Immature natural killer cell (primary cell): ENCODE measurements around the gene SPART. TPM values are rescaled to one million over a fixed set of nuclear protein-coding genes. Genes with fewer than 3 reads are reported as not detected.

Experiments used
- DNase-seq, 3 donors: peaks; one replicate each; pipeline ENCODE4 v3.0.0; 2022; ENCODE audit warnings: mixed read lengths in 1 of 3
- H3K27ac Mint-ChIP-seq, 6 donors: one replicate each; pipeline ENCODE4 v1.8.0; 2020; ENCODE audit warnings: mixed read lengths in 6 of 6, mild to moderate bottlenecking in 5 of 6, inconsistent platforms in 4 of 6, moderate library complexity in 3 of 6
- H3K27me3 Mint-ChIP-seq, 3 donors: one replicate each; pipeline ENCODE4 v1.8.0; 2020 to 2021; ENCODE audit warnings: low read depth in 3 of 3, mild to moderate bottlenecking in 3 of 3, mixed read lengths in 3 of 3, moderate library complexity in 3 of 3, inconsistent platforms in 1 of 3
- H3K36me3 Mint-ChIP-seq, 3 donors: one replicate each; pipeline ENCODE4 v1.8.0; 2020; ENCODE audit warnings: mixed read lengths in 3 of 3, inconsistent platforms in 2 of 3, mild to moderate bottlenecking in 2 of 3
- H3K4me1 Mint-ChIP-seq, 2 donors: one replicate each; pipeline ENCODE4 v1.8.0; 2020; ENCODE audit warnings: inconsistent platforms in 2 of 2, mild to moderate bottlenecking in 2 of 2, mixed read lengths in 2 of 2, moderate library complexity in 1 of 2
- H3K4me3 Mint-ChIP-seq, 5 donors: one replicate each; pipeline ENCODE4 v1.8.0; 2020; ENCODE audit warnings: mild to moderate bottlenecking in 5 of 5, mixed read lengths in 5 of 5, inconsistent platforms in 3 of 5, moderate library complexity in 3 of 5
- H3K9me3 Mint-ChIP-seq, 6 donors: one replicate each; pipeline ENCODE4 v1.8.0; 2020; ENCODE audit warnings: mild to moderate bottlenecking in 6 of 6, mixed read lengths in 6 of 6, inconsistent platforms in 4 of 6, moderate library complexity in 3 of 6
- polyA plus RNA-seq, 3 donors: library from polyadenylated mRNA; unstranded; fragments of 300-500 nt; fragmentation: Illumina TruSeq; gene quantifications; one replicate each; pipeline ENCODE4 v1.2.3, GENCODE V29; 2021

Gene SPART, protein sequence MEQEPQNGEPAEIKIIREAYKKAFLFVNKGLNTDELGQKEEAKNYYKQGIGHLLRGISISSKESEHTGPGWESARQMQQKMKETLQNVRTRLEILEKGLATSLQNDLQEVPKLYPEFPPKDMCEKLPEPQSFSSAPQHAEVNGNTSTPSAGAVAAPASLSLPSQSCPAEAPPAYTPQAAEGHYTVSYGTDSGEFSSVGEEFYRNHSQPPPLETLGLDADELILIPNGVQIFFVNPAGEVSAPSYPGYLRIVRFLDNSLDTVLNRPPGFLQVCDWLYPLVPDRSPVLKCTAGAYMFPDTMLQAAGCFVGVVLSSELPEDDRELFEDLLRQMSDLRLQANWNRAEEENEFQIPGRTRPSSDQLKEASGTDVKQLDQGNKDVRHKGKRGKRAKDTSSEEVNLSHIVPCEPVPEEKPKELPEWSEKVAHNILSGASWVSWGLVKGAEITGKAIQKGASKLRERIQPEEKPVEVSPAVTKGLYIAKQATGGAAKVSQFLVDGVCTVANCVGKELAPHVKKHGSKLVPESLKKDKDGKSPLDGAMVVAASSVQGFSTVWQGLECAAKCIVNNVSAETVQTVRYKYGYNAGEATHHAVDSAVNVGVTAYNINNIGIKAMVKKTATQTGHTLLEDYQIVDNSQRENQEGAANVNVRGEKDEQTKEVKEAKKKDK
- 10 to 100 TPM; 18.4 to 55.4 (median 48.7) TPM for polyA plus RNA-seq

DNA sequence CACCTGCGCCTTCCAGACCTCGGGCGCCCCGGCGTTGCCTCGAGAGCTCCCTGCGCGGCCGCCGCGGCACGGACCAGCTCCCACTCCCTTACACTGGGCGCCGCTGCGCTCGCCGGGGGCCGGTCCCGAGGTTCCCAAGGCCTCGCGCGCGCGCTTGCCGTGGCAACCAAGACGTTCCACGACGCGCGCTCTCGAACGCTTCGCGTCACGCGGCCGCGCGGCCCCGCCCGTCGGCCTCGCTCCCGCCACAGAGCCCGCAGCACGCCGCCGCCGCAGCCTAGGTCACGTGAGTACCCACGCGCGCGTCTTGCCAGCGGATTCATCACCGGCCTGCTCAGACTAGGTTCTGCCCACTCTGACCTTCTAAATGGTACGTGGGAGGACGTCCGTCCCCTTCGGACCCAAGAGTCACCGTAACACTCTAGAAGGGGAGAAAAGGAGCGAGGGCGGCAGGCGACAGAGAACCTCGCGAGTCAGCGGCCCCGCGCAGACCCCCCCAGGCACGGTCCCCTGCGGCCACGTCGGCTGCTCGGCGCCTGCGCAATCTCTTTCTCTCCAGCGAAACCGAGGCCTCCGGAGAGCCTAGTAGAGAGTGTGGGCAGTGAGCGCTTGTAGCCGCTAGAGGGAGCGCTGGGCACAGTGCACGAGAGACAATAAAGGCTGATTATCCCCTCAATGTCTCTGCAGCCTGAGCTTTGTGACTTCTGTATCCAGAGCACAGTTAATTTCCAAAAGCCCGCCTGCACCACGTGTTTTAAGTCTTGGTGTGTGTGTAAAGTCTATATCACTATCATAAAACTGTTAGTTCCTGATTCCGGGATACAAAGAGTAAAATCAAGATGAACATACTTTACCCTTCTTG, at the start of gene SPART:
TSS of gene SPART (minus strand) at position 173 of the 862 bp plus-strand sequence. CDS start 10,564 bp downstream, outside the sequence.
- H3K4me3 Mint-ChIP-seq = peak within 1 kb of the TSS; percentile 93 to 99 (median 98)

DNA sequence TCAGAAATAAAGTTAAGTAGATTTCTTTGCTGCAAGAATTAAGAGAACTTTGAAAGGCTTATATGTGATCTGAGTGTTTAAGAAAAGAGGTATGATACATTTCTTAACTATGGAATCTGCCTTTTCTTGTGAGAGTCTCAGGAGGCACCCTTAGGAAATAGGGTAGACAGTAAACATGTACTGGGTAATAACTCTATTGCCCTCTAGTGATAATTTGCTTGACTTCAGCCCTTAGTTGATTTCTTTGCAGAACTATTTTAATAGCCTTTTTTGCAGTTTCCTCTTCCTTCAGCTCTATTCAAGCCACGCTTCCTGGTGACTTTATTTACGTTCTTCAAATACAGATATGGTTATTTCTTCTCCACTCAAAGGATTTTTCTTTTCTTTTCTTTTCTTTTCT, 49.1 kb upstream of the SPART start:
- no peak for DNase-seq
- peaks cover 0 to 5% (median 3%) of the 10 kb centered on the region in 3 donors for H3K27me3 Mint-ChIP-seq
- no peaks in the 10 kb centered on the region for H3K4me1 Mint-ChIP-seq
- H3K9me3 Mint-ChIP-seq = no peaks in the 10 kb centered on the region
- H3K27ac Mint-ChIP-seq = no peak overlapping the region
- no peaks in the 10 kb centered on the region for H3K36me3 Mint-ChIP-seq
- H3K4me3 Mint-ChIP-seq = no peak overlapping the region

More for the DNA sequence above, at the start of gene SPART:
- peak; percentile 94 for DNase-seq
- Mint-ChIP-seq H3K4me1 (peaks cover 24 to 39% of the 10 kb centered on the region in 2 donors), H3K27me3 (peaks cover 16 to 18% (median 18%) of the 10 kb centered on the region in 3 donors), H3K9me3 (no peaks in the 10 kb centered on the region), H3K36me3 (no peaks in the 10 kb centered on the region), H3K27ac (peak within 1 kb of the TSS; percentile 98 to 100 (median 98))

DNA sequence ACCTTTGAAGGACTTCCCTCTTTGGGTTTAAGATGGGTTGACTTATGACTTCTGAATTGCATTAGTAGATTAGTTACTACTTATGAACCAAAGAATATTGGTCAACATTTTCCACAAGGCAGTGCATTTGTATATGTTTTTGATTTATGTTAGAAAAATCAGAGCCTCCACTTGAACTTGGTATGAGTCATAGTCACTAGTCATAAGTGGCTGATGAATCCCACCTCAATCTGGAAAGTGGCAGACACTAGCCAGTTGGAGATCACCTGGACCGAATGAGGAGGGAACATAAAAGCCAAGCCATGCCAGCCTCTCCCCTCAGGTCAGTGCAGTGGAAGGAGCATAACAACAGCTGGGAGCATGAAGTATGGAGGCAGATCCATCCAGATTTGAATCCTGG, 39.3 kb upstream of the SPART start:
- no peaks in the 10 kb centered on the region for H3K36me3 Mint-ChIP-seq
- H3K27ac Mint-ChIP-seq = no peak overlapping the region
- no peaks in the 10 kb centered on the region for H3K4me1 Mint-ChIP-seq
- H3K27me3 Mint-ChIP-seq = peaks cover 2 to 8% (median 2%) of the 10 kb centered on the region in 3 donors
- no peak for DNase-seq
- no peak overlapping the region for H3K4me3 Mint-ChIP-seq
- no peaks in the 10 kb centered on the region for H3K9me3 Mint-ChIP-seq

DNA sequence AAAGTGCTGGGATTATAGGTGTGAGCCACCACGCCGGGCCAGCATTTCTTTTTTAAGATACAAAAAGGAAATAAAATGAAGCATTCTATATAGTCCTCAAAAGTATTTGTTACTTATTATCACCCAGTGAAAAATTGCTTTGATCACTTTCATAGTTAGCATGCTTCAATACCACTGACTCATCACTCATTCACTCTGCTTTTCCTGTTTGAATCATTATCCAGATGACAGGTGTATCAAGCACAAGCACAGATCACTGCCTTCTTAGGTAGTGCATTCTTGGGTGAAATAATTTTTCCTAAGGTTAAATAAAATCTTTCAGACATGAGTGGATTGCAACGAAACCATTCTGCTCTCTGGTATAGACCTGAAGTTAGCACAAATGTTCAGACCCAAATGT, 35.8 kb upstream of the SPART start:
- DNase-seq = no peak
- Mint-ChIP-seq H3K4me1 (no peaks in the 10 kb centered on the region), H3K4me3 (no peak overlapping the region)

DNA sequence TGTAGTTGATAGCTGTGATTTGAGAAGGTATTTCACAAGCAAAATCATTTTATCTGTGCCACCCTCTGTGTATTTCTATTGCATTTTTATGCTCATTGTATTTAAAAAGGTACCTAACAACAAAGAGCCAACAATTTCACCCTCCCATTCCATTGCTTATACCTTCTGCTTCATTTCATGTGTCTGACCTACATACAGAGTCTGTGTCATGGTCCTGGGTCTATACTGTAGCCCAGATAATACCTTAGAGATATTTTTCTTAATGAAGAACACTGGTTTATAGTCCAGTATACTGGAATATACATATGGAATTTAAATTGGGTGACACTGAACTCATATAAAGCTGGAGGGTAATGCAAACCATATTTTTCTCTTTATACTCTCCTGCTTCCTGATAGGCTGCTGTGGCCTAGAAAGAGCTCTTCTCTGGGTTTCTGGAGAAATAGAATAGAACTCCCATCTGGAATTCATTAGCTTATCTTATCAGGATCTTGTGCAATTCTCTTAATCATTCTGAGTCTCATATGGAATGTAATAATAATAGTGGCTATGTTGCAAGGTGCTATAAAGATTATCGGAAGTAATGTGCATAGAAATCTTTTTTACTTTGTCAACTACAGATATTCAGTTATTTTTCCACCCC, 31.8 kb upstream of the SPART start:
- no peak overlapping the region for H3K27ac Mint-ChIP-seq
- H3K4me1 Mint-ChIP-seq = no peaks in the 10 kb centered on the region
- H3K4me3 Mint-ChIP-seq = no peak overlapping the region
- H3K9me3 Mint-ChIP-seq = no peaks in the 10 kb centered on the region
- peaks cover 0 to 7% (median 0%) of the 10 kb centered on the region in 3 donors for H3K27me3 Mint-ChIP-seq
- DNase-seq = no peak
- H3K36me3 Mint-ChIP-seq = no peaks in the 10 kb centered on the region

More for the DNA sequence above, 35.8 kb upstream of the SPART start:
- H3K27me3 Mint-ChIP-seq = peaks cover 2 to 6% (median 2%) of the 10 kb centered on the region in 3 donors
- H3K36me3 Mint-ChIP-seq = no peaks in the 10 kb centered on the region
- no peaks in the 10 kb centered on the region for H3K9me3 Mint-ChIP-seq
- H3K27ac Mint-ChIP-seq = no peak overlapping the region

DNA sequence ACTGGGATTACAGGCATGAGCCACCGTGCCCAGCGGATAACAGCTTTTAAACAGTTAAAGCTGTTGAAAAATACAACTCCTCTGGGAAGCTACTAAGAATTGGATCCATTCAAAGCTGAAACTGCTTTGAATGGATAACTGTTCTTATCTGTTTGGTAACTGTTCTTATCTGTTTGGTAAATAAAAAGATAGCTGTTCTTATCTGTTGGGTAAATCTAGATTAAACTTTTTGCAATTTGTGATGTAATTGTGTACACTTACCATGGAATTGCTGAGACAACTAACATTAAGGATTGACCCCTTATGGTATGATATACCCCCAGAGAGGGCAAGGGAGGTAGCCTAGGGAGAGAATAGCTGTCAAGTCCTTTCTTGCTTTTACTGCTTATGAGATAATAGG, 27.9 kb upstream of the SPART start:
- peaks cover 0 to 1% (median 0%) of the 10 kb centered on the region in 6 donors for H3K9me3 Mint-ChIP-seq

DNA sequence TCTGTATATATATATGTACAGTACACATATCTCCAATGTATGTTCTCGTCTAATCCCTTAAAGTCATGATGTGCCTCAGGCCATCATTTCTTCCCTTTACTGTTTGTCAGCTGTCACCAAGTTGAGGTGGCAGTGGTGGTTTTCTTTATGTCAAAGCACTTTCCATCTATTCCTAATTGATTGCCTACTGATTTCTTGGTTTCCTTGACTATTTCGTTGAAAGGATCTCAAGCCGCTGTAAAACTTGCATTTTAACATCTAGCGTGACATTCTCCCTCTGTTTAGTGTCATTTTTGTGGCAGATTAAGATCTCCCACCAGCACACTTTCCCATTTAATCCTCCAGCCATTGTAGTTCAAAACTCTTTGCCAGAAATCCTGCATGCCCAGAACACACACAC, 25.0 kb upstream of the SPART start:
- Mint-ChIP-seq H3K9me3 (peaks cover 0 to 1% (median 0%) of the 10 kb centered on the region in 6 donors), H3K27me3 (peaks cover 0 to 7% (median 0%) of the 10 kb centered on the region in 3 donors), H3K4me1 (no peaks in the 10 kb centered on the region), H3K36me3 (no peaks in the 10 kb centered on the region), H3K4me3 (no peak overlapping the region), H3K27ac (no peak overlapping the region)
- no peak for DNase-seq

More for the DNA sequence above, 27.9 kb upstream of the SPART start:
- no peaks in the 10 kb centered on the region for H3K36me3 Mint-ChIP-seq
- H3K27me3 Mint-ChIP-seq = peaks cover 0 to 7% (median 0%) of the 10 kb centered on the region in 3 donors
- no peaks in the 10 kb centered on the region for H3K4me1 Mint-ChIP-seq
- no peak overlapping the region for H3K4me3 Mint-ChIP-seq
- DNase-seq = no peak
- H3K27ac Mint-ChIP-seq = no peak overlapping the region

DNA sequence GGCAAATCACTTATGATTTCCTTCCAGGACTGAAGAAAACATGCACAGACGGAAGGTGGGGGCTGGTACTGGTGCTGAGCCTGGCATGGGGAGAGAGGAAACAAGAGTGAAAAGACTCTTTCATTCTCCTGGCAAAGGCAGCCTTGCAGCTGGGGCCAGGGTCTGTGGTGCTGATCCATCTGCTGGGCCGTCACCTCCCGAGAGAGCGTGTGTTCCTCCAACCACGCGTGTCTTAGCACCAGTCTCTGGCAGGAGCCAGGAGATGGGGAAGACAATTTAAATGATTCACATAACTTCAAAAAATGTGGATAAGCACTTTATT, 23.9 kb upstream of the SPART start:
- H3K4me1 Mint-ChIP-seq = no peaks in the 10 kb centered on the region
- H3K27me3 Mint-ChIP-seq = peaks cover 0 to 5% (median 1%) of the 10 kb centered on the region in 3 donors
- no peak overlapping the region for H3K4me3 Mint-ChIP-seq
- peaks cover 0 to 1% (median 0%) of the 10 kb centered on the region in 6 donors for H3K9me3 Mint-ChIP-seq
- no peak overlapping the region for H3K27ac Mint-ChIP-seq
- DNase-seq = no peak
- H3K36me3 Mint-ChIP-seq = no peaks in the 10 kb centered on the region

DNA sequence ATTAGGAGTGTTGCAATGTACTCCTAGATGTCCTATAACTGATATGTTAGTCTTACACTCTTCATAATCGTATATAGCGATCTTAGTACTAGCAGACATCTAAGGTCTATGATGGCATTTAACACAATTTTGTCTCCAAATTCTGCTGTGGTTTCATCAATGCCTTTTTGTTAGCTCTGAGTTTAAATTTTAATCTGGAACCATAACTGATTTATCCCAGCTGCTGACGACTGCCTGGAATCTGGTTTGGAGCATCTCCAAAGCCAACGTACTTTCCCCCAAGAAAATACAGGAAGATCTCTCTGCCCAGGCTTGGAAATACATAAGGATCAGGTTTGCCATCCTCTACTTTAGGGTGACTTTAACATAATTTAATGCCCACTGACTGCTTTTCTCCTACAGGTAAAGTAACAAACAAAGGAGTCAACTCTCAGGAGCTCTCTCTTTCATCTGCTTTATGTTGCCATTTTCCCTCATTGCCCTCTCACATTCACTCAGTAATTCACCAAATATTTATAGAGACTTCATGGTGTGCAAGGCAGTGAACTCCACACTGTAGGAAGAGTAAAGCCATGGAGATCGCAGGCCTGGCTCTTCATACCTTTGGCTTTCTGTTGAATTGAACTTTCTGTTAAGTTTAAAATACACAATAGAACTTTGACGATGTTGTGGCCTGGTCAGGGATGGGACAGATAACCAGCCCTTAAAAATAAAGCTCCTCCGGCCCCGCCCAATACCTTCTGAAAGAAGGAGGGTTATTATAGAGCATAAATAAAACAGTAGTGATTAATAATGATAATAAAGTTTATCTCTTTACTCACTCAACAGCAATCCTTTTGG, 23.3 kb upstream of the SPART start:
- H3K4me3 Mint-ChIP-seq = no peak overlapping the region
- H3K9me3 Mint-ChIP-seq = peaks cover 0 to 1% (median 0%) of the 10 kb centered on the region in 6 donors
- no peak overlapping the region for H3K27ac Mint-ChIP-seq
- H3K36me3 Mint-ChIP-seq = no peaks in the 10 kb centered on the region
- H3K27me3 Mint-ChIP-seq = peaks cover 0 to 2% (median 1%) of the 10 kb centered on the region in 3 donors
- no peak for DNase-seq
- H3K4me1 Mint-ChIP-seq = no peaks in the 10 kb centered on the region

DNA sequence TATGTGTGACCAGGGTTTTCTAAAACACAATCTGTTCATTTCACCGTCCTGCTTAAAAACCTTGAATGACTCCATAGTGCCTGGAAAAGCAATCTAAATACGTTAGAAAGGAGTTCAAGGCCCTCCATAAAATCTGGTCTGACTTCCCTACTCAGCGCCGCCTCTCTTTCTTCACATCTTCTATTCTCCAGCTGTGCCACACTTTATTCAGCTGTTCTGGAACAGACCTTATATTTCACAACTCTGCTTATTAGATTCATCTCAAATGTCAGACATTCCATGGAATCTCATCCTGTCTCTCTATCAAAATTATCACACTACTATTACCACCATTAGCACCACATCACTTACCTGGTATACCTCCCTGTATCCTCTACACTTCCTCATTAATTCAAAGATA, 19.8 kb upstream of the SPART start:
- Mint-ChIP-seq H3K4me3 (no peak overlapping the region), H3K4me1 (no peaks in the 10 kb centered on the region), H3K9me3 (peaks cover 0 to 1% (median 0%) of the 10 kb centered on the region in 6 donors), H3K27ac (no peak overlapping the region), H3K27me3 (peaks cover 0 to 9% (median 1%) of the 10 kb centered on the region in 3 donors), H3K36me3 (no peaks in the 10 kb centered on the region)
- DNase-seq = no peak

DNA sequence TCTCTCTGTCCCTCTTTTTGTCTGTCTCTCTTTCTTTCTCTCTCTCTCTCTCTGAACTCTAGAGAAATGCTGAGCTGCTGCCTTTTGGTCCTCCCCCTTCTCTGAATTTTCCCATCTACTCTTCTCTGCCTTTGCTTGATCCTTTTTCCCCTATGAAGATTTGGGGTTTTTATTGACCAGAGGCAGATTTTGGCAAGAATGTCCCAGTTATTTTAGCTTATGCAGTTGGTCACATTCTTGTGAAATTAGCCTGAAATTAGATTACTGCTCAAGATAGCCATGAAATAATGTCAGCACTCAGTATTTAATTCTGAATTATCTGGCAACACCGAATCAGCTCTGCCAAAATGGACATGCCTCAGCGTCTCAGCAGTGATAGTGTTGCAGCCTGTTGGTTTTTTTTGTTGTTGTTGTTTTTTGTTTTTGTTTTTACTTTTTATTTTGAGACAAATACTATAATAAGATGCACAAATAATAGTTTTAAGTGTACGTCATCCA, 17.2 kb upstream of the SPART start:
- H3K4me3 Mint-ChIP-seq = no peak overlapping the region
- H3K27me3 Mint-ChIP-seq = peaks cover 0 to 9% (median 3%) of the 10 kb centered on the region in 3 donors
- H3K9me3 Mint-ChIP-seq = no peaks in the 10 kb centered on the region
- no peaks in the 10 kb centered on the region for H3K4me1 Mint-ChIP-seq
- H3K27ac Mint-ChIP-seq = no peak overlapping the region
- no peak for DNase-seq
- no peaks in the 10 kb centered on the region for H3K36me3 Mint-ChIP-seq

DNA sequence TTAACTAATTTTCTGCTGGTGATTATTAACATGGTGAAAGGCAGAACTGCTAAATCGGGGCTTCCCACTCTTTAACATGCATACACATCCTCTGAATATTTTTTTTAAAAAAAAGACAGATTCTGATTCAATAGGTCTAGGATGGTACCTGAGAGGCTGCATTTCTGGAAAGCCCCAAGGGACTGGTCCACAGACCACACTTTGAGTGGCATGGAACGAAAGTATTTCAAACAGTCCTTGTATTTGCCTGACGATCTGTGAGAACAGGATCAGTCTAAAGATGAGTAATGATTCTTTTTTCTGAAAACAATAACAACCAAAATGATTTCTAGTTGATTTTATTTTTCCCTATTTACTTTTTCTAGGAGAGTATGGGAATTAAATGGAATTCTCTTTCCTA, 16.7 kb upstream of the SPART start:
- Mint-ChIP-seq H3K27ac (no peak overlapping the region), H3K36me3 (no peaks in the 10 kb centered on the region), H3K9me3 (no peaks in the 10 kb centered on the region), H3K4me1 (no peaks in the 10 kb centered on the region), H3K27me3 (peaks cover 0 to 7% (median 3%) of the 10 kb centered on the region in 3 donors), H3K4me3 (no peak overlapping the region)
- no peak for DNase-seq
